ENCODE measurements around the gene GALNT10. TPM values are rescaled to one million over a fixed set of nuclear protein-coding genes. Genes with fewer than 3 reads are reported as not detected.

Gene GALNT10
- total RNA-seq, 1 donor from 2014 or later: 178 TPM

- H3K27me3 Mint-ChIP-seq (ENCODE audit: unreplicated experiment): no peaks in the 10 kb centered on the region
- H3K9me3 Mint-ChIP-seq (ENCODE audit: unreplicated experiment): no peaks in the 10 kb centered on the region
- peaks cover 44% of the 10 kb centered on the region for H3K4me1 Mint-ChIP-seq (ENCODE audit: unreplicated experiment)
- TF ChIP-seq CTCF (IDR thresholded peaks at IDR 0.05): no peak
- DNase-seq (ENCODE audit: extremely low spot score, unreplicated experiment): peak; percentile 27
- H3K36me3 Mint-ChIP-seq (ENCODE audit: unreplicated experiment): peaks cover 22% of the 10 kb centered on the region
- H3K27ac Mint-ChIP-seq (ENCODE audit: unreplicated experiment): peak overlapping the region; percentile 81
- H3K4me3 Mint-ChIP-seq (ENCODE audit: unreplicated experiment): no peak overlapping the region
These were observed 129.9 kb downstream of the GALNT10 start for GRCh38 chr5:154320224-154321089.

- H3K36me3 Mint-ChIP-seq (ENCODE audit: unreplicated experiment): peaks cover 20% of the 10 kb centered on the region
- no peak for DNase-seq (ENCODE audit: extremely low spot score, unreplicated experiment)
- peaks cover 44% of the 10 kb centered on the region for H3K4me1 Mint-ChIP-seq (ENCODE audit: unreplicated experiment)
- no peaks in the 10 kb centered on the region for H3K27me3 Mint-ChIP-seq (ENCODE audit: unreplicated experiment)
- H3K4me3 Mint-ChIP-seq (ENCODE audit: unreplicated experiment): no peak overlapping the region
- TF ChIP-seq CTCF (IDR thresholded peaks at IDR 0.05): no peak
- H3K27ac Mint-ChIP-seq (ENCODE audit: unreplicated experiment): peak overlapping the region; percentile 81
- no peaks in the 10 kb centered on the region for H3K9me3 Mint-ChIP-seq (ENCODE audit: unreplicated experiment)
These were observed 131.0 kb downstream of the GALNT10 start for GRCh38 chr5:154321546-154321945.

- Mint-ChIP-seq H3K4me1 (ENCODE audit: unreplicated experiment) (peaks cover 33% of the 10 kb centered on the region), H3K9me3 (ENCODE audit: unreplicated experiment) (no peaks in the 10 kb centered on the region), H3K4me3 (ENCODE audit: unreplicated experiment) (no peak overlapping the region), H3K36me3 (ENCODE audit: unreplicated experiment) (peaks cover 14% of the 10 kb centered on the region), H3K27me3 (ENCODE audit: unreplicated experiment) (no peaks in the 10 kb centered on the region), H3K27ac (ENCODE audit: unreplicated experiment) (no peak overlapping the region)
- DNase-seq (ENCODE audit: extremely low spot score, unreplicated experiment): no peak
- no peak for TF ChIP-seq CTCF (IDR thresholded peaks at IDR 0.05)
These were observed 133.5 kb downstream of the GALNT10 start for GRCh38 chr5:154324033-154324432.

GRCh38 chr5:154325566-154325965 lies 135.0 kb downstream of the GALNT10 start:
- H3K4me3 Mint-ChIP-seq (ENCODE audit: unreplicated experiment): no peak overlapping the region
- TF ChIP-seq CTCF (IDR thresholded peaks at IDR 0.05): no peak
- no peaks in the 10 kb centered on the region for H3K27me3 Mint-ChIP-seq (ENCODE audit: unreplicated experiment)
- H3K9me3 Mint-ChIP-seq (ENCODE audit: unreplicated experiment): no peaks in the 10 kb centered on the region
- peaks cover 21% of the 10 kb centered on the region for H3K4me1 Mint-ChIP-seq (ENCODE audit: unreplicated experiment)
- no peak for DNase-seq (ENCODE audit: extremely low spot score, unreplicated experiment)
- no peak overlapping the region for H3K27ac Mint-ChIP-seq (ENCODE audit: unreplicated experiment)
- H3K36me3 Mint-ChIP-seq (ENCODE audit: unreplicated experiment): peaks cover 20% of the 10 kb centered on the region

- Mint-ChIP-seq H3K27me3 (ENCODE audit: unreplicated experiment) (no peaks in the 10 kb centered on the region), H3K27ac (ENCODE audit: unreplicated experiment) (no peak overlapping the region), H3K4me1 (ENCODE audit: unreplicated experiment) (peaks cover 6% of the 10 kb centered on the region), H3K9me3 (ENCODE audit: unreplicated experiment) (no peaks in the 10 kb centered on the region), H3K36me3 (ENCODE audit: unreplicated experiment) (peaks cover 30% of the 10 kb centered on the region), H3K4me3 (ENCODE audit: unreplicated experiment) (no peak overlapping the region)
- no peak for DNase-seq (ENCODE audit: extremely low spot score, unreplicated experiment)
- TF ChIP-seq CTCF (IDR thresholded peaks at IDR 0.05): no peak
These were observed 138.5 kb downstream of the GALNT10 start for GRCh38 chr5:154329062-154329461.
